ENCODE measurements around the gene CADPS.

The CADPS gene

GRCh38 chr3:62481962-62482361, 393.3 kb downstream of the CADPS start:
- FAIRE-seq, result no peak

GRCh38 chr3:62480056-62480455, 395.2 kb downstream of the CADPS start:
- no peak for FAIRE-seq

- FAIRE-seq, result no peak
Observed at GRCh38 chr3:62479326-62479725, 395.9 kb downstream of the CADPS start.

GRCh38 chr3:62475306-62475705, 399.9 kb downstream of the CADPS start:
- no peak for FAIRE-seq

GRCh38 chr3:62467966-62468722, 407.1 kb downstream of the CADPS start:
- no peak for FAIRE-seq

- FAIRE-seq, result no peak
Observed at GRCh38 chr3:62462788-62463187, 412.4 kb downstream of the CADPS start.

GRCh38 chr3:62462104-62462762, 413.0 kb downstream of the CADPS start:
- no peak for FAIRE-seq

- no peak for FAIRE-seq
Observed at GRCh38 chr3:62454916-62455315, 420.3 kb downstream of the CADPS start.

- FAIRE-seq, result no peak
Observed at GRCh38 chr3:62453448-62453847, 421.8 kb downstream of the CADPS start.

- FAIRE-seq, result no peak
Observed at GRCh38 chr3:62451211-62451887, 423.9 kb downstream of the CADPS start.

GRCh38 chr3:62446337-62446940, 428.8 kb downstream of the CADPS start:
- FAIRE-seq, result no peak

- no peak for FAIRE-seq
Observed at GRCh38 chr3:62445275-62445674, 429.9 kb downstream of the CADPS start.

- no peak for FAIRE-seq
Observed at GRCh38 chr3:62439978-62440377, 435.2 kb downstream of the CADPS start.

- FAIRE-seq, result no peak
Observed at GRCh38 chr3:62439176-62439813, 435.9 kb downstream of the CADPS start.

- FAIRE-seq, result no peak
Observed at GRCh38 chr3:62436785-62437184, 438.4 kb downstream of the CADPS start.

- no peak for FAIRE-seq
Observed at GRCh38 chr3:62433396-62433795, 441.8 kb downstream of the CADPS start.

GRCh38 chr3:62421207-62421606, 454.0 kb downstream of the CADPS start:
- FAIRE-seq, result no peak

- no peak for FAIRE-seq
Observed at GRCh38 chr3:62416144-62416543, 459.1 kb downstream of the CADPS start.

GRCh38 chr3:62415312-62415801, 459.9 kb downstream of the CADPS start:
- no peak for FAIRE-seq

- no peak for FAIRE-seq
Observed at GRCh38 chr3:62414786-62415185, 460.4 kb downstream of the CADPS start.

- no peak for FAIRE-seq
Observed at GRCh38 chr3:62413687-62414086, 461.5 kb downstream of the CADPS start.

GRCh38 chr3:62406945-62407344, 468.3 kb downstream of the CADPS start:
- FAIRE-seq, result no peak

- no peak for FAIRE-seq
Observed at GRCh38 chr3:62405566-62405965, 469.6 kb downstream of the CADPS start.
